Measurements from ENCODE around the gene RNLS. TPM values are rescaled to one million over a fixed set of nuclear protein-coding genes. Genes with fewer than 3 reads are reported as not detected.

The RNLS gene
- total RNA-seq, 1 donor from 2014 or later, result 5.3 TPM

DNA sequence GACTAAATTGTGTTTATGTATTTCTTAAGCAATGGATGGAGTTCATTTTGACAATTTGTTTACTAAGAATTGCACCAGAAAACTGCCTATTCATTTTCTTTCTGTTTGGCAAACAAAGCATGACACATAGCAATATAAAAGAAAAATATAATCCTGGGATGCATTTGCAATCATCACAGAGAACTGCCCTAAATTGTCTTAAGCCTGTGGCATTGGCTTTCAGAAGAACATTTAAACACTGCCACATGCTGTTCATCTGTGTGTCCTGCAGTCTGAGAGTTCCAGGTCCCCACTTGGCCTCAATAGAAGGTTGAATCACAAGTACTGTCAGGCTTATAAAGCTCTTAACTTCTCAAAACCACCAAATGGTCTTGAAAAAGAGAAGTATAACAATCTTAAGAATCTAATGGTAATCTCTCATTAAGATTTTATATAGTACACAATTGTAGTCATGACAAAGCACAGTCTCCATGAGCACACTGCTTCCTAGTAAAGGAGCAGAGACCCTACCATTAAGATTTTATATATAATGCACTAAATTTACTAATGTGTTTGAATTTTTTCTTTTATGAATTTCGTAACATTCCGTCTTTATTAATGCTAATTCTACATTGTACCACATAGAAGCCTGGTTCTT lies 29.9 kb downstream of the RNLS start:
- peak; percentile 85 for DNase-seq (ENCODE audit: low spot score)

DNA sequence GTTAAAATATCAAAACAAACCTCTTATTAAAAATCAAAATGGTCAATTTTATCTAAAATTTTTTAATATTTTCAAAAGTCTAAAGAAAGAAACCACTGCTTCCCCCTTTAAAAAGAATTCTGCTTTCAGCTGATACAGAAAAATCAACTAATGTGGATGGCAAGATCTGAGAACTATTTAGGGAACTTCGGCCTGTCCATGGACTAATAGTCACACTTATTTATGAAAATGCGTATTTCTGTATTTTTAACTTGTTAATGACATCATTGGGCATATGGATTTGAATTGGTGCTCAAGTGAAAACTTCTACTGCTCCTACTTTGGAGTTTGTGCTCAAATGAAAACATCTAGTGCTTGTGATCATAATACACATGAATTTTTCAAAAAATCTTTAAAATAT lies 31.9 kb downstream of the RNLS start:
- DNase-seq (ENCODE audit: low spot score), result no peak

DNA sequence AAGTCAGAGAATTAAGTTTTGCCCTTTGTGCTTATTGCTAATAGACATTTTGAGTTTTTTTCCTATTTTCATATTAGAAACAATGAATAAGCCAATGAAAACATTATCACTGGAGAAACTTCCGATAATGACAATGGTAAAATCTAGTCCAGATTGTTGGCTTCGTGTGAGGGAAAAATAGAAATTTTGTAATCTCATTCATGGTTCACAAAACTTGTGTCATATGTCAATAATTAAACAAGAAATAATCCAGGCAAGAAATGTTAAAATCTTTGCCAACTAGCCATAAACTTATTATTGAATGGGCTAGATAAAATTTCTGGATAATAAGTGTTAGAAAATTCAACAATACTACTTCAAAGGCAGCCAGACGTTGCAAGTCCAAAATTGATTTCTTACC lies 36.6 kb downstream of the RNLS start:
- no peak for DNase-seq (ENCODE audit: low spot score)

DNA sequence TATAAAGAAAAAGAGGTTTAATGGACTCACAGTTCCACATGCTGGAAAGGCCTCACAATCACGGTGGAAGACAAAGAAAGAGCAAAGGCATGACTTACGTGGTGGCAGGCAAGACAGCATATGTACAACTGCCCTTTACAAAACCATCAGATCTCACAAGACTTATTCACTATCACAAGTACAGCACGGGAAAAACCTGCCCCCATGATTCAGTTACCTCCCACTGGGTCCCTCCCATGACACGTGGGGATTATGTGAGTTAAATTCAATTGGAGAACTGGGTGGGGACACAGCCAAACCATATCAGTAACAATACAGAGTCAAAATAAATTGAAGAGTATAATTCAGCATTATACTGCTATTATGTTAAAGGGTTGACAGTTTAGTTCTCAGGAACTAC lies 37.8 kb downstream of the RNLS start:
- DNase-seq (ENCODE audit: low spot score), result no peak

DNA sequence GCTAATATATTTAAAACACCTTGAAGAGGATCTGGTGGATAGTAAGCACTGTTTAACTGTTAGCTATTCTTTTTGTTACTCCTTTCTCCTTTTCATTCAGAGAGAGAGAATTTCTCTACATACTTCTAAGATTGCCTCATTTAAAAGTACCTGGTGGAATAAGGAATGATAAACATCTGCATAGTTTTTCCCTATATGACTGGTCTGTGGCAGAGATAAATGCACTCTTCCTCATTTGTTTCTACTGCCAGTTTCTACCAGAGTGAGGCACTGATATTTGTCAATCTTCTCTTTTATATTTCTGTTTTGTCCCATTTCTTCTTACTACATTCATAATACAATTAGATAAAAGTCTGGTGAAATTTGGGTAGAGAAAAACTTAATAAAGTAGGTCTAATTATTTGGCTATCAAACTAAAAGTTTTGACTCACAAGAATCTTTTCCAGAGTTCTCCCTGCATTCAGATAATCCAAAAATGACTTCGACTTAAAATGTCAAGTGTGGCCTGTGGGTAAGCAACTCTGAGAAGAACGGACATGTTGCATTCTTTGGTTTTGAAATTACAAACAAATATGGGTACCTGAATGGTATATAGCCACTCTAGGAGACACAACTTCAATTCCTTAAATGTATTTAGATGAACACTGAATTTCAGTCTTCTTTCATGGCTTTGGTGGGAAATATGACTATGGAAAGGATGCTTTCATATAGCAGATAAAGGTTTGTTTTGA lies 38.8 kb downstream of the RNLS start:
- no peak for DNase-seq (ENCODE audit: low spot score)

DNA sequence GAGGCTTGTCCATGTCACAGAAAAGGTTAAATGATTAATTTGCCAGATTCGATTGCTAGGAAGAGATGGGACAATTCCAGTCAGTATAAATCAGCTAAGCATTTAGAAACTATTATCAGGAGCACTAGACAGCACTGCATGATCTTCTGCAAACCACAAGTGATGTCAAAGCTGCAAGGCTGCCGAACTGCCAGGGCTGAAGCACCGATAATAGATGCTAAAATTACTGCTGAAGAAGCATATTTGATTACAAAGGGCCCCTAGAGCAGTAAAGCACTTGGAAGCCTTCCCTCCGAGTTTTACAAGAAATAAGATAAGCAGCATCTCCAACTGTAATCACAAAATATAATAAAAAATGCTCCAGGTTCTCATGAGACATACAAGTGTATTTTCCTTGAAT lies 40.6 kb downstream of the RNLS start:
- peak; percentile 67 for DNase-seq (ENCODE audit: low spot score)

DNA sequence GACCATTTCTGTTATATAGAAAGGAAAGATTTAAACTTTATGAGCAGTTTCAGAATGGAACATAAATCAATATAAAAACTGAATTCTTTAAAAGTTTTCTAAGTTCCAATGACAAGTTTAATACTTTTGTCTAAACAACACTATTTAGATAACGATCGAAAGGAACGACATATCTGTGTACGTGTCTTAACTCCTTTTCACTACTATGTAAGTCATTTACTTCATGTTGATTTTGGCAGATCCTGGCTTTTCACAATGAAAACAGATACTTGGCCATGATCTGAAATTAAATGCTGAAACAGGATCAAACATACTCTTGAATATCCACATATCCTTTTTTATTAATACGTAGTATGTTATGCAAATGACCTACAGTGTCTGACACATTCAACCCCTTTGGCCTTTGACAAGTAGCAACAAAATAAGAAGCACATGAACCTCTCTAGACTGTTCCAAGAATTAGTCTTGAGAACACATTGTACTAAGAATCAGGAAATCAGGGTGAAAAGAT lies 41.9 kb downstream of the RNLS start:
- DNase-seq (ENCODE audit: low spot score), result peak; percentile 58

DNA sequence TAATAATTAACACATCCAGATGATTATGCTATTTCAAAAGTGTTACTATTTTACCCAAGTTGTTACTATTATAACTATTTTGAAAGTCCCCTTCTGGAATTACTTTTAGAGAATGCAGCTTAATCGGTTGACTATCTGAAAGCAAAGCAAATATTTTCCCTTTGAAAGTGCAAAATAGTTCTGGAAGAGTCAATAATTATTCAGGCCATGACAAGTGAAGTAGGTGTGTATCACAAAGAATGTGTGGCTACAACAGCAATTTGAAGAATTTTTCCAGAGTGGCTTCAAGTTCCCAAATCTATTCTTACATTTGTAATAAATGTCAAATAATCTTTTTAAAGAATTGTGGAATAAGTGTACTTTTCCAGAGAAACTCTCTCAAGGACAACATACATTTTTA lies 42.8 kb downstream of the RNLS start:
- DNase-seq (ENCODE audit: low spot score), result no peak

DNA sequence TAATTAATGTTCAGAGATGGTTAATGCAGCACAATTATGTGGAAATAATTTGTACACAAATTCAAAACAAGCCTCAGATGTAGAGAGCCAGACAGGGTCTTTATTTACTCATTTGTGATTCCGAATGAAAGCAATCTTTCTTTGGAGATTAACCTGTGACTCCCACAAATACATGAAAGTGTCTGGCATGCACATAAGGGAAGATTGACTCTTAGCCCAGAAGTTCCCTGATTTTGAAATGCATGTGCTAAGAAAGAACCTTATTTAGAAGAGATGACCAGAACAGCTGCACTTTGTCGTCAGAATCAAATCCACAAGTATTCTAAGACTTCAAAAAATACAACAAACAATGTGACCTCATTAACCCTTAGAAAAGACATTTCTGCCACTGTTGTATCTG lies 45.1 kb downstream of the RNLS start:
- DNase-seq (ENCODE audit: low spot score), result peak; percentile 27

DNA sequence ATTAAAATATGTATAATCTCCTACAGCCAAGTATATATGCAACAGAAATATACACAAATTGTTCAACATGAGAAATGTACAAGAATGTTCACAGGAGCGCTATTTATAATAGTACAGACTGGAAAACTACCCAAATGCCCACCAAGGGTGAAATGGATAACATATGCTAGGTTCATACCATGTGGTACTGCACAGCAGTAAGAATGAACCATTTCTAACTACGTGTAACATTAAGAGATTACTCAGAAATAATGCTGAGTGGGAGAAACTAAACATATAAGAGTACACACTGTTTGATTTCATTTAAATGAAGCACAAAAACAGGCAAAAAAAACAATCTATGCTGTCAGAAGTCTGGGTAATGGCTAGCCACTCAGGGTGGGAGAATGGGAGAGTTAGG lies 45.8 kb downstream of the RNLS start:
- DNase-seq (ENCODE audit: low spot score), result no peak

DNA sequence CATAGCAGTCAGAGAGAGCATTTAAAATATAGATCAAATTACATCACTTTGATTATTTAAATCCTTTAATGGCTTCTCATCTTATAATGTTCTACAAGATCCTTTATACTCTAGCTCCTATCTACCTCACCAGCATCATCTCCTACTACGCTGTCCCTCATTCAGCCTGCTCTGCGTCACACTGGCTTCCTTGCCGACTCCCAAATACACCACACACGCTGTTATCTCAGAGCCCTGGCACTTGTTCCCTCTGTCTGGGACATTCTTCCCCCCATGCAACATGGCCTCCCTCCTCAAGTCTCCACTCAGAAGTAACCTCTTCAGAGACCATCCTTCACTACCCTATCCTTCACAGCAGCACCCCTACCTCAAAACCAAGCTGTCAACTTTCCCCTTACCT lies 46.7 kb downstream of the RNLS start:
- no peak for DNase-seq (ENCODE audit: low spot score)

DNA sequence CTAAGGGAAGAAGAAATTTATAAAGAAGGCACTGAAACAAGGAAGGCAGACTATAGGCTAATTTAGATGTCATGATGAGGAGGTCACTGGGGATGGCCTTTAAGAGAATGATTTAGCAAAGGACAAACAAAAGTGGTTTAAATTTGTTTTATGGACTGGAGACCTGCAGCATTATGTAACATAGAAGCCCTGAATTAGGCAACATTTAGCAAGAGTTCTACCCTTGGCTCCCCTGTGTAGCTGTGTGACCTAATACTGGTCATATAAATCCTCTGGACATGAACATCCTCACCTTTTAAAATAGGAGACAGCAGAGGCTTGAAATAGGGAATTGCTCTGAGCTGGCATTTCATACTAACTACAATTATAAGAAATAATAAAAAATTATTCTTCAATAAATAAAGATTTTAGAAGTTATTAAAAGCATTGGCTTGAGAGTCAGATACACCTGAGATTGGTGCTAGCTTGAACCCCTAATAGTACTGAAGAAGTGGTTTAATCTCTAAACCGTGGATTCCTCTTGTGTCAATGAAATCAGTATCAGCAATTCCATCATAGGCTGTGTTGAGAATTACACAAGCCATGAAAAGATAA lies 48.9 kb downstream of the RNLS start:
- no peak for DNase-seq (ENCODE audit: low spot score)

DNA sequence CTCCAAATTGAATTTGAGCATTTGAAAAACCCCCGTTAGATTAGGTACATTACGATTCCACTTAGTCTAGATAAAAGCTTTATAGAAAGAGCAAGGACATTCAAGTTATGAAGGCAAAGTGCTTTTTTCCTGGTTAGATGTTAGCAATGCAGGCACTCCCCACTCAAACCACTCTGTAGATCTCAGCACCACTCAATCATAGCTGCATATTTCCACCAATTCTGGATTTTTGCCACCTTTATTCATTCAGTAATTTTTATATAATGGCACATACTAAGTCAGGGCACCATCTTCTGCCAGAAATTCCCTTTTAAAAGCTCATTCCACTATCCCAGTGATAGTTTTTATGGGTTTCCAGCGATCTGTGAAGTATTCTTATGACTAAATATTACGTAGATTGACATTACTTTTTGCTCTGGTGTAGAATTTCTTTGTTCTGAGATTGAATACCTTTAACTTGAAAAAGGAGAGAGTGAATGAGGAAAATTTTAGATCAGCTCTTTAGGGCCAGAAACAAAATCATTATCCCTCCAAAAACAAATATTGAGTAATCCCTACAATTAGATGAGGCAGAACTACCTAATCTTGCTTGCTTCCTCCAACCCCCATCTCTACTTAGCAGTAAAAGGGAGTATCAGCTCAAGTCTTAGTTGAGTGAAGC lies 51.6 kb downstream of the RNLS start:
- no peak for DNase-seq (ENCODE audit: low spot score)

DNA sequence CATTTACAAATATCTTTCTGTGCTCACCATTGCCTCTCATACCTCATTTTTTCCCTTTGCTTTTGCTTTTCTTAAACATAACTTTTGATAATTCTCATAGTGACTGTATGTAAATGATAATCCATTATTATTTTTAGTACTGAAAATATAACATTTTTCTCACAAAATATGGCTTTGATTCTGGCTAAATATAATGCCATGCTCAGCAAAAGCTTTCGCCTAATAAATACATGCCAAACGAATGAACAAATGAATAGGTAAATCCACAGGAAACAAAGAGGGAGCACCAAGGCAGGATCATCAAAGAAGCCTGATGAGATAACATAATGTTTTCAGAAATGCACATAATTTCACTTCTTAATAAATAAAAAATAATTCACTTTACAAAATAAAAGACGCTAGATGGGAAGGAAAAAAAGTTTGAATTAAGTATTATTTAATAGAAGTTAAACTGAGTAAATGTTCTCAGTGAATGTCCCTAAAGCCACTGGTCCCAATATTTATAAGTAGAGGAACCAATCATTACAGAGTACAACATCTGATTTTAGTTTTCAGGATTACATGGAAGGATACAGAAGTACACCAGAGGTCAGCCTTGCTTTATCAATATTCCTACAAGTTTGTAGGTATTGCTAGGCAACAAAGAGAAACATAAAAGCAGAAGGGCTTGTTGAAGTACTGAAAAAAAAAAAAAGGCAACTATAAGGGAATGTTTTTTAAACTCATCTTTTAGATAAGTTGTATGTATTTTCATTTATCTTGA lies 52.3 kb downstream of the RNLS start:
- no peak for DNase-seq (ENCODE audit: low spot score)

DNA sequence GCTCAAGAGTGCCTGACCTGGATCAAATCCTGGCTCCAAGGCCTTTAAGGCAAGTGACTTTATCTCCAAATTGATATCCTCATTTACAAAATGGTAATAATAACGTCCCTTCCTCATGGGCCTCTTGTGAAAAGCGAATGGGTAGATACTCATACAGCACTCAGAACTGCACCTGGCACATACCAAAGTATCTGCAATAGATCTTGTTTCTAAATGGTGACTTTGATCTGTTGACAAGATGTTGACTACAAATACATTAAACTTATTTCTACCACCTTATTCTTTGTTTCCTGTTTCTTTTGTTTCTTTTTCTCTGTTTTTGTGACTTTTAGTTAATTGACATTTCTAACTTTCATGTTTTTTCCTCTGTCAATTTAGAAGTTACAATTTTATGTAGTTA lies 53.0 kb downstream of the RNLS start:
- no peak for DNase-seq (ENCODE audit: low spot score)

DNA sequence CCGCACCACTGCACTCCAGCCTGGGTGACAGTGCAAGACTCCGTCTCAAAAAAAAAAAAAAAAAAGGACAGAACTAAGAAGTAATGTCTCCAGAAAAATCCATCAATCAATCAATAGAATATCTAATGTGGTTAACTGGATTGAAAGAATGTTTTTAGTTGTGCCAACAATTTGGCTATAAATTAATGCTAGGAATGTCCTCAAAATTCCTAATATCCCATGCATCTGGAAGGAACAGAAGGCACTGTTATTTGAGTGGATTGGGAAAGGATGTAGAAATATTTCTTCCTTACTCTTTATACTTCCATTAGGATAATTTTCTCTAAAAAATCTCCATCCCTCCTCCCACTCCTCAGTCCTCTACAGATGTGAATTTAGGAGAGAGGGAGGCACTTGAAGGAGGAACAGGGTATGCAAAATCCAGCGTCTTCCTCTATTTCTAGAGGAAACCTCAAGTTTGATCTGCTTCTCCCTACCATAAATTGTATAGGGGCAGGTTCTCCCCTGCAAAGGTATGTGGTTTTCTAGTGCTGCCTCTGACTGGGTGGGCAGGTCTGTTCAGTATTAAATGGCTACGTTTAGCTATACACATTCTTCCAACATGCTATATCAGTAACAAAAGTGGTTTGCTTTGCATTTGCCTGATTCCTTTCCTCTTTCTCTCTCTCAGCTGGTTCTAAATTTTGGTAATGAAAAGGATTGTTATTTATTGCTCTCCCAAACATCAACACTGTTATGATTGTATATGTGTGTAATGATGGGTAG lies 54.1 kb downstream of the RNLS start:
- no peak for DNase-seq (ENCODE audit: low spot score)

DNA sequence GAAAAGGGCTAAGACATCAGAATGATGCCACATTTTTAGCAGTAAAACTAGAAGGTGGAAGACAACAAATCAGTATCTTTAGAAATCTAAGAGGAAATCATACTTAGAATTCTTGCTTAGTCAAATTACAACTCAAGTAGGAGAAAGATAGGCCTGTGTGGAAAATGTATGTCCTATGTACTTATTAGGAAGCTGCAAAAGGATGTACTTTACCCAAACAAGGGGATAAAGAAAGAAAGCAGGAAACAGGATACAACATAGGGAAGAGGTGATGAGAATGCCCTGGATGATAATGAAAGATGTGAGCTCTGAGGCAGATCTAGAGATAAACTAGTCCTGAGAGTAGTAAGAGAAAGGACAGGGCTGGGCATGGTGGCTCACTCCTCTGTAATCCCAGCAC lies 54.9 kb downstream of the RNLS start:
- DNase-seq (ENCODE audit: low spot score), result no peak

DNA sequence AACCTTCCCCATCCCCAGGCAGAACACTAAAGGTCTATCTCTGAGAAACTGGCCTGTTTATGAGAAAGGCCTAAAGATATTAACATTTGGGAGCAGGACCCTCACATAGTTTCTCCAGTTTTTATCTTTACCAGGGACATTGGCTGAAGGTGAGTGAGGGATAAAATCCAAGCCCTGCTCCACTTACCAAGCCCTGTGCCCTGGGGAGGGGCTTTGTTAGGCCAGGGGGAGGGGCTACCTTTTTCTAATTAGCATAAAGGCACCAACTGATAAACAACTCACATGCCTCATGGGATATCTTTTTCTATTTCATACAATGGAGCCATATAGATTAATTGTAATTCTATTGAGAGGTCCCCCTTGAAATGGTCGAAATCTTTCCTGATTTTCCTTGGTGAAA lies 55.9 kb downstream of the RNLS start:
- no peak for DNase-seq (ENCODE audit: low spot score)

DNA sequence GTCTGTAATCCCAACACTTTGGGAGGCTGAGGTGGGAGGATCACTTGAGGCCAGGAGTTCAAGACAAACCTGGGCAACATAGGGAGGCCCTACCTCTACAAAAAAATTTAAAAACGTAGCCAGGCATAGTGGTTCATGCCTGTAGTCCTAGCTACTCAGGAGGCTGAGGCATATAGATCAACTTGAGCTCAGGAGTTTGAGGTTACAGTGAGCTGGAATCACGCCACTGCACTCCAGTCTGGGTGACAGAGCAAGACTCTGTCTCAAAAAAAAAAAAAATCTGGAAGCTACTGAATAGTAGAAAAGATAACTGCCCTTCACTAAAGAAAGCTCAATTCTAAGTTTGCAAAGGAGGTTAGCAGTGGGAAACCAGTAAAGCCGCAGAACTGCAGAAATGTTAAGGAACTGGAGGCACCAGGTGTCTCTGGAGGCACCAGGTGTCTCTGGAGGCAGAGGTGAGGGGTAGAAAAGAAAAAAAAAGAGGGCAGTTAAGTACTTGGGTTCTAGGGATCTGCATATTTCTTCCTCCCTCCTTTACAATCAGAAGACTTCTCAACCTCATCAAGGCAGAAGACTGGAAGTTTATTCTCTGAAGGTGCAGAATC lies 56.5 kb downstream of the RNLS start:
- no peak for DNase-seq (ENCODE audit: low spot score)

DNA sequence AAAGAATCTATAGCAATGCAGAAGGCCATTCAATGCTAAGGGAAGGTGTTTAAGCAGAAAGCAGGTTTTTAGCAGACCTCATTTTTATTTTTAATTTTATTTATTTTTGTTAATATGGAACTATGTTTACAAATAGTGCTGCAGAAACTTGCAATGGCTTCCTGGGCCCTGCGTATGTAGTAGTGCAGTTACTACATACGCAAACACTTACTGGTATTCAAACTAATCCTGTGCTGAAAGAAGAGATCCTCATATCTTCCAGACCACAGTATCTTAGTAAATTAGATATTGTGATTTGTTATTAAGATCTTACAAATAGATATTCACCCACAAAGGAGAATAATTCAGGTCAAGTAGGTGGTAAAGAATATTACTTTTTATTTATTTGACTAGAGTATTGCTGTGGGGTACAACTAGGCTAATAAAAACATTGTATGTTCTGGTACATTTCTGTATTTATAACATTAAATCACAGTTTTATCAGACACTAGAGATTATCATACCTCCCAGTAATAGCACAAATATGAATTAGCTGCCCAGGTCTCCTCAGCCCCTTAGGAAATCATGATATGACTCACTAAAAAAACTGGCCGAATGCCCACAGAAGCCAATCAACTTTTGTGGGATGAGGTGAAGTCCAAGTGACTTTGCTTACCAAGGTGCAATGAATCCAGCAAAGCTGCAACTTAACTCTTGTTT lies 57.6 kb downstream of the RNLS start:
- peak; percentile 50 for DNase-seq (ENCODE audit: low spot score)

Data from umbilical cord (tissue), 2 donors.